Measurements from ENCODE around the gene SLC6A16.
A peak's percentile ranks its signal among the peaks of the same experiment; 100 is the strongest.
"Not testable (repeated sequence)": the region's sequence is repeated elsewhere in the genome, so short reads cannot be mapped to it uniquely, and the experiment has no call there.

SLC6A16 gene

DNA sequence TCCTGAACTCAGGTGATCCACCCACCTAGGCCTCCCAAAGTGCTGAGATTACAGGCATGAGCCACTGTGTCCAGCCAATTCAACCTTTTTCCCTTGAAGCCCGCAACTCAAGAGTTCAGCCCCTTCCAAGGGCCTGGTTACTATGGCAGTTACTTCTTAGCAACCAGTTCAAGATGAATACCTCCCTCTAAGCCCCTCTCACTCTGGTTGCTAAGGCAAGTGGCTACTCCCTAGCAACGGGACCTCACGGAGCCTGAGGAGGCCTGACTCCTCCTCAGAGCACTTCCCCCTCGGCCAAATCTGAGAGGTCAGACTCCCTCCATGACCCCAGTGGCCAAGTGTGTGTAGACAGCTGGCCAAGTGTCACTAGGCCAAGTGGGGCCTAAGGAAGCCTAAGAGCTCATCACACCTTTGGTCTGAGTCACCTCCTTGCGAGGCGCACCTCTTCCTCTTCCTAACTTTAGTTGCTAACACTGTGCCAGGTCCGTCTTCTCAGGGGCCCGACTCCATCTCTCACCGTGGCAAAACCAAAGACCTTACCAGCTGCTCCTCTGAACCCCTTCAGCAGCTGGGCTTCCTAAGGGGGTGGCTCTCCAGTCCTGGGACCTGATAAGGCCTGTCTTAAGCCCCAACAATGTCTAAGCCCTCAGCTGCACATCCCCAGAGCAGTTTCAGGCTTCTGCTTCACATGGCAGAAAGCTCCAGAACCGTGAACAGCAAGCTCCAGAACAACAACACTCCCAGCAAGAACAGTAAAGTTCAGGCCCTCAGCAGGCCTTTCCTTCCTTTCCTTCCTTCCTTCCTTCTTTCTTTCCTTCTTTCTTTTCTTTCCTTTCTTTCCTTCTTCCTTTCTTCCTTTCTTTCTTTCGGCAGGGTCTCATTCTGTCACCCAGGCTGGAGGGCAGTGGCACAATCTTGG, 19.8 kb upstream of the SLC6A16 start:
- no peak for DNase-seq

- no peak for DNase-seq
These were observed 18.1 kb upstream of the SLC6A16 start for GRCh38 chr19:49343123-49343522.

GRCh38 chr19:49342291-49342721, 17.3 kb upstream of the SLC6A16 start:
- DNase-seq = no peak

DNA sequence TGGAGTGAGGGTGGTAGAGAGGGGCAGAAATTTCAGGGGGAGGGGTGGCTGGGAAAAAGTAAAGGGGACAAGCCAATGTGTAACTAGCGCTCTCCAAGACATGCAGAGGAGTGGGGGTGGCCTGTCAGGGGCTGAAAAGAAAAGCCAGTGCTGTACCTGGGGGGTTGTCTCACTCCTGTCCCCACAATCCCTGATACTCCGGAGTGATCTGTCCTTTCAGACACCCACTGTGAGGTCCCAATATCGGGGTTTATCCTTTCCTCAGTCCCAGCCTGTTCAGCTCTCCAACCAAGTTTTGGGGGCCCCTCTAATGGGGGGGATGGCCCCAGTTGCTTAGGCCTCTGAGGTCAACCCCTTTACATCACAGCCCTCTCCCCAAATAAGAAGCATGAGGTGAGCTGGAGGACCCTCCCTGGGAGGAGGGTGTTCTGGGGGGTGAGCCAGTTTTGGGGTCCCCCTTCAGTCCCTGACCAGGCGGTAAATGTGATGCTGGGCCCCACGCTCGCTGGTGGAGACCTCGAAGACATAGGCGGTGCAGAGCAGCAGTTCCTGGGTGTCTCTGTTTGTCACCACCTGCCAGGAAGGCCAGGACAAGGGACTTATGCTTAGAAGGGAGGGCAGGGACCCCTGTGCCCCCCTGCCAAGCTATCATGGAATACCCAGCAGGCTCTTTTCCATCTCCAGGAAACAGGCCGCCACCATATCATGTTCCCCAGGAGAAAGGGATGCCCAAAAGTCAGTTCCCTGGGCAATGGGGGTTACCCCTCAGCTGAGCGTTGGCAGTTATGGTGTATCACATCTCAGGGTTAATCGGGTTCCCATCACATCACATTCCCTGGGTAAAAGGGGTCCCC, 16.1 kb upstream of the SLC6A16 start:
- no peak for DNase-seq

GRCh38 chr19:49340069-49340864, 15.3 kb upstream of the SLC6A16 start:
- DNase-seq = no peak

DNA sequence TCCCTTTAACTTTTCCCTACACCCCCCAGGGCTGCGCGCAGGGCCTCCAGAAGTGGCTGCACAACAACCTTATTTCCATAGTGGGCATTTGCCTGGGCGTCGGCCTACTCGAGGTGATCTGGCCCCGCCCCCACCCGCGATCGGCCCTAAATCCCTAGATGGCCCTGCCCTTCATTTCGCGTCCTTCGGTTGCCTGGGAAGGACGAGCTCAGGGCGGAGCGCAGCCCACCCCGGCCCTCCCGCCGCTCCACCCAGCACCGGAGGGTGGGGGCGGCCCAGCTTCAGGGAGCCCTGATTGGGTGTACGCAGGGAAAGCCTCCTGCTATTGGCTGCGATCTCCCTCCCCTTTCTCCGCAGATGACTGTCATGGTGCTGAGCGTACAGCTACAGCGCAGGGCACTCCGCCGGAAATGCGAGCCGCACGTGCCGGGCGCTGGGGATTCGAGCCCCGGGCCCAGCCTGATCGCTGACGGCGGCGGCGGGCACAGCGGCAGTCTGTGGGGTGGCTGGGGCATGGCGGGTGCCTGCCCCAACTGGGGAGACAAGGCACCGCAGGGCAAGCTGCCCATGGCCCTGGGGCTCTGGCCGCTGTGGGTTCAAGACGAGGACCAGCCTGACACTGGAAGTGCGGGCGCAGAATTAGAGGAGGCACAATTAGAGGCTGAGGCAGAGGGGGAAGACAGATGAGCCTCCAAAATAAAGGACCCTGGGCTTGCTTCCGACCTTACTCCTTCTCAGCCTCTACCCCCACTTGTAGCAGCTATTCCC, 14.5 kb upstream of the SLC6A16 start:
- DNase-seq = no peak

GRCh38 chr19:49338691-49339300, 13.8 kb upstream of the SLC6A16 start:
- no peak for DNase-seq

- DNase-seq = no peak
These were observed 13.2 kb upstream of the SLC6A16 start for GRCh38 chr19:49338023-49338677.

GRCh38 chr19:49337267-49338022, 12.5 kb upstream of the SLC6A16 start:
- no peak for DNase-seq

GRCh38 chr19:49336482-49337266, 11.7 kb upstream of the SLC6A16 start:
- no peak for DNase-seq

GRCh38 chr19:49335784-49336481, 10.9 kb upstream of the SLC6A16 start:
- DNase-seq = no peak

DNA sequence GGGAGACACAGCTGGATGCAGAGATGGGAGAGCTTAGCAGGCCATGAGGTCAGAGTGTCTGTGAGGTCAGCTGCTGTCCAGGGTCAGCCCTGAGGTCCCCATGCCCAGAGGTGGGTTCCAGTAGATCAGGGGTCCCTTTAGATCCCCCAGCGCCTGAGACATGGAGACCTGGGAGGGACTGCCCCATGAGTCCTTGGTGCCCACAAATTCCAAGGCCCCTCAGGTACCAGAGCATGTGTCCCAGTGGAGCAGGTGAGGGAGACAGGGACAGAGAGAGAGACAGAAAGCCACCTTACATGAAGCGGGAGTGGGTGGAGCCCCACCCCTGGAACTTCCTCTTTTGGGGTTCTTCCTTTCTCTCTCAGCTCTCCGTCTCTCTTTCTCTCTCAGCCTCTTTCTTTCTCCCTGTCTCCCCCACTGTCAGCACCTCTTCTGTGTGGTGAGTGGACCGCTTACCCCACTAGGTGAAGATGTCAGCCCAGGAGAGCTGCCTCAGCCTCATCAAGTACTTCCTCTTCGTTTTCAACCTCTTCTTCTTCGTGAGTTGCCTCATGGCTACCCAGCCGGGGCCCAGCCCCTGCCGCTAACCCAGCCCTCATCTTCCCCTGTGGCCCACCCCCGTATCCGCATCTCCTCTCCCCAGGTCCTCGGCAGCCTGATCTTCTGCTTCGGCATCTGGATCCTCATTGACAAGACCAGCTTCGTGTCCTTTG, 10.2 kb upstream of the SLC6A16 start, which contains the start of gene CD37:
Gene CD37 (plus strand): TSS at position 336 of the 713 bp plus-strand sequence. CDS start 135 bp downstream, at position 471.
- no peak for DNase-seq

DNA sequence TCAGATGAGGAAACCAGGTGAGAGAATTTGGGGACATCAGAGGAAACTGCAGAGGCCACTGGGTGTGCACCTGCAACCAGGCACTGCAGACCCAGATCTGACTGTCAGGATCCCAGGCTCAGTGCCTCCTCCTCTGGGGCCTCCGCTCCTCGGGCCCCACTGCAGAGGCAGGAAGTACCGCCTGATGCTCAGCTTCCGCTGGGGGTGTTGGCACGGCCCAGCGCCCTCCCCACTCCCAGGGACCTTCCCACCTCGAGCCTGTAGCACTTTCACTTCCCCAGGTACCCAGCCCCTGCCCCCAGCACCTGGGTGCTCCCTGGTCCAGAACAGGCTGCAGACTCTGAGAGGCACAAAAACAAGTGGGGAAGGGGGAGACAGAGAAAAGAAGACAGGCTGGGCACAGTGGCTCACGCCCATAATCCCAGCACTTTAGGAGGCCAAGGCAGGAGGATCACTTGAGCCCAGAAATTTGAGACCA, 8.9 kb upstream of the SLC6A16 start:
- DNase-seq = no peak

DNA sequence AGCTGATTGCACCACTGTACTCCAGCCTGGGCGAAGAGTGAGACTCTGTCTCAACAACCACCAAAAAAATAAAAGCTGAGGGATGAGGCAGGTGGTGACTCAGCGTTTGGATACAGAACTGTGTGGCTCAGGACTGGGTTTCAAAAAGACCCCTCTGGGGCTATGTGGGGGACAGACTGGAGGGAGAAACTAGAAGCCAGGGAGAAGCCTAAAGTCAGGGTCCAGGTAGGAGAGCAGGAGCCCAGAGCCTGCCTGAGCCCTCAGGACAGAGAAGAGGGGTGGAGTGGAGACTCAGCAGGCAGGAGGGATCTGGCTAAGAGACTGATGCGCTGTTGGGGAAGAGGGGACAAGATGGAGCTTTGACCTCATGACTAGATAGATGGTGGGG, 8.4 kb upstream of the SLC6A16 start:
- DNase-seq = no peak

DNA sequence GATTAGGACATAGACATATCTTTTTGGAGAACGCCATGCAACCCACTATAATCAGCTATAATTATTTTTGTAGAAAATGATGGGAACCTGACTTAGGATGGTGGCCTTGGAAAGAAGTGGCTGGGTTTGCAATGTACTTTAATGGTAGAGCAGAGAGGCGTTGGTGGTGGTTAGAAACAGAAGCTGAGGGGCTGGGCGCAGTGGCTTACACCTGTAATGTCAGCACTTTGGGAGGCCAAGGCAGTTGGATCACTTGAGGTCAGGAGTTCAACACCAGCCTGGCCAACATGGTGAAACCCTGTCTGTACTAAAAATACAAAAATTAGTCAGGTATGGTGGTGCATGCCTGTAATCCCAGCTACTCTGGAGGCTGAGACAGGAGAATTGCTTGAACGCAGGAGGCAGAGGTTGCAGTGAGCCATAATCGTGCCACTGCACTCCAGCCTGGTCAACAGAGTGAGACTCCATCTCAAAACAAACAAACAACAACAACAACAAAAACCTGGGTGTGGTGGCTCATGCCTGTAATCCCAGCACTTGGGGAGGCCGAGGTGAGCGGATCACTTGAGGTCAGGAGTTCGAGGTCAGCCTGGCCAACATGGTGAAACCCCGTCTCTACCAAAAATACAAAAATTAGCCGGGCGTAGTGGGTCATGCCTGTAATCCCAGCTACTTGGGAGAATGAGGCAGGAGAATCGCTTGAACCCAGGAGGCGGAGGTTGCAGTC, 7.9 kb upstream of the SLC6A16 start:
- DNase-seq = not testable (repeated sequence)

DNA sequence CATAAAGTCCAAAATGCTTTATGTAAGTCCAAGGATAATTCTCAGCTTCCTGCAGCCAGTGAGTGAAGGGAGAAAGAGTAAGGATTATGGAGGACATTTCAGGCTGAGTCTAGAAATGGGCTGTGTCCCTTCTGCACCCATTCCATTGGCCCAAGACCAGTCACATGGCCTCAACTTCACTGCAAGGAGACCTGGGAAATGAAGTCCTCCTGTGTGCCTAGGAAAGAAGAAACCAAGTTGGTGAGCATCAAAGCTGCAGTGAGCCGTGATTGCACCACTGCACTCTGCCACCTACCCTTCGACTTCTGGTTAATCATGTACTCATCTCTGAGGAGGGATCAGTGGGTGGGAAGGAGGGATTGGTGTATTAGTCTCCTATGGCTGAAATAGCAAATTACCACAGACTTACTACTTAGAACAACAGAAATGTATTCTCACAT, 6.6 kb upstream of the SLC6A16 start:
- DNase-seq = peak; percentile 15

DNA sequence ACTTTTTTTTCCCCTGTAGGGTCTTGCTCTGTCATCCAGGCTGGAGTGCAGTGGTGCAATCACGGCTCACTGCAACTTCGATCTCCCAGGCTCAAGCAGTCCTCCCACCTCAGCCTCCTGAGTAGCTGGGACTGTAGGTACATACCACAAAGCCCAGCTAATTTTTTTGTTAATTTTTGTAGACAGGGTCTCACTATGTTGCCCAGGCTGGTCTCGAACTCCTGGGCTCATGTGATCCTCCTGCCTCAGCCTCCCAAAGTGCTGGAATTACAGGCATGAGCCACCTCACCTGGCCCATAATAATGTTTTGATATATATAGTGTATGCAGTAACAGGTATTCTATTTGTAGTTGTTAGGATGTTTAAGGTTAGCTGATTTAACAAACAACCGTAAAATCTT, 6.2 kb upstream of the SLC6A16 start:
- DNase-seq = not testable (repeated sequence)

Measured in NCI-H446 treated with DMSO at 0.1 percent for 48 hours (cell line).